Keratinocyte (primary cell): ENCODE results near the gene EPM2AIP1. TPM values are rescaled to one million over a fixed set of nuclear protein-coding genes. Genes with fewer than 3 reads are reported as not detected.

Source experiments
- DNase-seq: peaks from one replicate; pipeline ENCODE4 v3.0.0-alpha.2; 2011; ENCODE audit warnings: low read depth, missing footprints, low spot score
- FAIRE-seq: peaks from 2 replicates; lab custom pipeline; 2011; peaks lifted over from hg19 to GRCh38; lab: Jason Lieb, UNC
- H2AFZ ChIP-seq: 2 replicates; pipeline ENCODE4 v1.6.0; 2012; ENCODE audit warnings: low read length, control low read depth, inconsistent platforms; ENCODE audit not compliant: control insufficient read depth
- H3K27ac ChIP-seq: 2 replicates; pipeline ENCODE4 v1.5.1; 2011; ENCODE audit warnings: low read length; ENCODE audit not compliant: control insufficient read depth, insufficient read depth
- H3K27me3 ChIP-seq: 3 replicates; pipeline ENCODE4 v1.6.0; 2011; ENCODE audit warnings: low read length; ENCODE audit not compliant: control insufficient read depth, insufficient read depth; ENCODE audit errors: extremely low read depth
- H3K36me3 ChIP-seq, 2 experiments: 2 replicates in 1 of 2; 3 replicates in 1 of 2; pipeline ENCODE4 v1.5.1; 2011; ENCODE audit warnings: low read length in 2 of 2, mild to moderate bottlenecking in 1 of 2; ENCODE audit not compliant: control insufficient read depth in 2 of 2, insufficient read depth in 2 of 2; ENCODE audit errors: extremely low read depth in 1 of 2
- H3K4me1 ChIP-seq: 3 replicates; pipeline ENCODE4 v1.5.1; 2011; ENCODE audit warnings: low read length; ENCODE audit not compliant: control insufficient read depth, insufficient read depth; ENCODE audit errors: extremely low read depth
- H3K4me2 ChIP-seq: 3 replicates; pipeline ENCODE4 v1.6.0; 2011; ENCODE audit warnings: low read depth, low read length; ENCODE audit not compliant: control insufficient read depth, insufficient read depth; ENCODE audit errors: extremely low read depth
- H3K4me3 ChIP-seq, 3 experiments: fragments of 200-600 bp in 1 of 3; sonication (generic) in 1 of 3; 2 replicates in 2 of 3; 3 replicates in 1 of 3; pipeline ENCODE4 v1.5.1; 2011 to 2016; ENCODE audit warnings: low read length in 3 of 3, mild to moderate bottlenecking in 3 of 3, control low read depth in 2 of 3, inconsistent platforms in 1 of 3, low read depth in 1 of 3, mixed read lengths in 1 of 3, mixed run types in 1 of 3, moderate library complexity in 1 of 3; ENCODE audit not compliant: control insufficient read depth in 2 of 3, insufficient read depth in 2 of 3; ENCODE audit errors: extremely low read depth in 1 of 3
- H3K79me2 ChIP-seq: 2 replicates; pipeline ENCODE4 v1.6.0; 2012; ENCODE audit warnings: low read length; ENCODE audit not compliant: control insufficient read depth, insufficient read depth
- H3K9ac ChIP-seq: 3 replicates; pipeline ENCODE4 v1.6.0; 2011; ENCODE audit warnings: low read length; ENCODE audit not compliant: control insufficient read depth, insufficient read depth; ENCODE audit errors: extremely low read depth
- H3K9me1 ChIP-seq: 3 replicates; pipeline ENCODE4 v1.6.0; 2011; ENCODE audit warnings: low read length; ENCODE audit not compliant: control insufficient read depth, insufficient read depth; ENCODE audit errors: extremely low read depth
- H3K9me3 ChIP-seq: 2 replicates; pipeline ENCODE4 v1.5.1; 2012; ENCODE audit warnings: low read depth, low read length; ENCODE audit not compliant: control insufficient read depth
- H4K20me1 ChIP-seq: 3 replicates; pipeline ENCODE4 v1.6.0; 2011; ENCODE audit warnings: low read length; ENCODE audit not compliant: control insufficient read depth, insufficient read depth; ENCODE audit errors: extremely low read depth
- EZH2 ChIP-seq: IDR thresholded peaks from one replicate; pipeline ENCODE4 v1.6.1; 2012; ENCODE audit warnings: inconsistent platforms, mild to moderate bottlenecking, low read length, moderate library complexity
- dilution Hi-C: fragments of 300-500 bp; cut with MboI; formaldehyde crosslinking; loops from one replicate; pipeline ENCODE4 v1.7.0; 2020; ENCODE audit warnings: low sequenced_read_pairs; ENCODE audit not compliant: extremely low pct_ligation_motif_present
- polyA plus RNA-seq, 5 experiments: library from polyadenylated mRNA; depleted of rRNA in 3 of 5; stranded (reverse) in 3 of 5; stranded (forward) in 1 of 5; unstranded in 1 of 5; fragments of >200 nt; gene quantifications; 1 replicate in 1 of 5; 2 replicates in 3 of 5; 3 replicates in 1 of 5; pipeline versions ENCODE4 v1.2.1 to v1.2.3, GENCODE V29; 2011 to 2012; ENCODE audit warnings: missing spikeins in 2 of 5, low read depth in 1 of 5, low replicate concordance in 1 of 5
- TF ChIP-seq, protein P1 (sequence below), 3 experiments: IDR thresholded peaks in 1 of 3; conservative IDR thresholded peaks in 1 of 3; optimal IDR thresholded peaks in 1 of 3; 2 replicates in 2 of 3; 3 replicates in 1 of 3; pipeline versions ENCODE3 to v1.5.1; 2011; ENCODE audit warnings: low read length in 3 of 3, mild to moderate bottlenecking in 3 of 3, moderate library complexity in 2 of 3, control low read depth in 1 of 3, inconsistent platforms in 1 of 3; ENCODE audit not compliant: insufficient read depth in 2 of 3; ENCODE audit errors: extremely low read depth in 1 of 3

Gene EPM2AIP1
- polyA plus RNA-seq, 1 donor (not counting 4 experiments of a cell fraction or from before 2014, with no cell fraction given): 5.5 TPM

DNA sequence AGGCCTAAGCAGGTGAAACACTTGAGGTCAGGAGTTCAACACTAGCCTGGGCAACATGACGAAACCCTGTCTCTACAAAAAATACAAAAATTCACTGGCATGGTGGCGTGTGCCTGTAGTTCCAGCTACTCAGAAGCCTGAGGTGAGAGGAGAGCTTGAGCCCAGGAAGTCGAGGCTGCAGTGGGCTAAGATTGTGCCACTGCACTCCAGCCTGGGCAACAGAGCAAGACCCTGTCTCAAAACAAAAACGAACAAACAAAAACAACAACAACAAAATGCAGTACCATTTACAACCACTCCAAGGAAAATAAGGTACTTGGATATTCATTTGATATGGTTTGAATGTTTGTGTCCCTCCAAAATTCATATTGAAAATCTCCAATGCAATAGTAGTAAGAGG lies 32.4 kb downstream of the EPM2AIP1 start:
- no peak overlapping the region for H3K4me2 ChIP-seq
- dilution Hi-C loops: no loop called here
- H3K36me3 ChIP-seq: no peaks in the 10 kb centered on the region
- FAIRE-seq: no peak
- no peaks in the 10 kb centered on the region for H4K20me1 ChIP-seq
- no peak for DNase-seq
- H2AFZ ChIP-seq: no peak overlapping the region
- H3K9me1 ChIP-seq: no peaks in the 10 kb centered on the region
- TF ChIP-seq EZH2: no peak
- TF ChIP-seq, protein P1, sequence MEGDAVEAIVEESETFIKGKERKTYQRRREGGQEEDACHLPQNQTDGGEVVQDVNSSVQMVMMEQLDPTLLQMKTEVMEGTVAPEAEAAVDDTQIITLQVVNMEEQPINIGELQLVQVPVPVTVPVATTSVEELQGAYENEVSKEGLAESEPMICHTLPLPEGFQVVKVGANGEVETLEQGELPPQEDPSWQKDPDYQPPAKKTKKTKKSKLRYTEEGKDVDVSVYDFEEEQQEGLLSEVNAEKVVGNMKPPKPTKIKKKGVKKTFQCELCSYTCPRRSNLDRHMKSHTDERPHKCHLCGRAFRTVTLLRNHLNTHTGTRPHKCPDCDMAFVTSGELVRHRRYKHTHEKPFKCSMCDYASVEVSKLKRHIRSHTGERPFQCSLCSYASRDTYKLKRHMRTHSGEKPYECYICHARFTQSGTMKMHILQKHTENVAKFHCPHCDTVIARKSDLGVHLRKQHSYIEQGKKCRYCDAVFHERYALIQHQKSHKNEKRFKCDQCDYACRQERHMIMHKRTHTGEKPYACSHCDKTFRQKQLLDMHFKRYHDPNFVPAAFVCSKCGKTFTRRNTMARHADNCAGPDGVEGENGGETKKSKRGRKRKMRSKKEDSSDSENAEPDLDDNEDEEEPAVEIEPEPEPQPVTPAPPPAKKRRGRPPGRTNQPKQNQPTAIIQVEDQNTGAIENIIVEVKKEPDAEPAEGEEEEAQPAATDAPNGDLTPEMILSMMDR (optimal IDR thresholded peaks at IDR 0.05 in 1 of 3, IDR thresholded peaks at IDR 0.05 in 1 of 3, conservative IDR thresholded peaks at IDR 0.05 in 1 of 3; ENCODE audit: extremely low read depth in 1 of 3, insufficient read depth in 2 of 3, low read length in 3 of 3): no peak
- no peak overlapping the region for H3K27ac ChIP-seq
- H3K4me3 ChIP-seq: no peak overlapping the region
- no peaks in the 10 kb centered on the region for H3K9me3 ChIP-seq
- peaks cover 17% of the 10 kb centered on the region for H3K4me1 ChIP-seq
- H3K79me2 ChIP-seq: no peaks in the 10 kb centered on the region
- no peak overlapping the region for H3K9ac ChIP-seq
- H3K27me3 ChIP-seq: no peaks in the 10 kb centered on the region

DNA sequence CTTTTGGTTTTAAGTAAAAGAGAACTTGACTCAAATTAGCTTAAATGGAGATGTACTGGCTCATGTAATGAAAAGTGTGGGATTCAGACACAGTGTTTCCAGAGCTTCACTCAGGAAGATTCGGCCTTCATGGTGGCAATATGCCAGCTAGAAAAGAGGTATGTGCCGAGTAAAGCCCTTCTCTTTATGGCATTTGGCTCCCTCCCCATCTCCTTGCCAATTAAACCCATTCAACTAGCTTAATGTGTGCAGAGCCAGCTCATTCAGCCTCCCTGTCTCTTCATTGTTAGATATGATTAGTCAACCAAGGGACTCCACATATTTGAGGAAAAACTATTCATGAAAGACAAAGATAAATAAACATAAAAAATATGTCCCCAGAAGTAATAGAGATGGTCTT lies 33.1 kb downstream of the EPM2AIP1 start:
- FAIRE-seq (no peak), DNase-seq (no peak)
- Histone ChIP-seq H2AFZ (no peak overlapping the region), H3K4me3 (no peak overlapping the region), H3K4me1 (peaks cover 12% of the 10 kb centered on the region), H3K27me3 (no peaks in the 10 kb centered on the region), H3K27ac (no peak overlapping the region), H4K20me1 (no peaks in the 10 kb centered on the region), H3K4me2 (no peak overlapping the region), H3K9me1 (no peaks in the 10 kb centered on the region), H3K9ac (no peak overlapping the region), H3K36me3 (no peaks in the 10 kb centered on the region), H3K79me2 (no peaks in the 10 kb centered on the region), H3K9me3 (no peaks in the 10 kb centered on the region)
- no peak for TF ChIP-seq EZH2
- TF ChIP-seq, protein P1 (optimal IDR thresholded peaks at IDR 0.05 in 1 of 3, IDR thresholded peaks at IDR 0.05 in 1 of 3, conservative IDR thresholded peaks at IDR 0.05 in 1 of 3; ENCODE audit: extremely low read depth in 1 of 3, insufficient read depth in 2 of 3, low read length in 3 of 3): no peak
- dilution Hi-C loops: no loop called here
